Common myeloid progenitor, CD34-positive (primary cell): ENCODE data around the gene RAVER2.

Source experiments
- CTCF ChIA-PET: fragments of 350-600 bp; sonication (Branson Sonifier 250); formaldehyde crosslinking; loops from one replicate; lab custom pipeline; 2021; ENCODE audit warnings: antibody characterized with exemption; lab: Charles Lee
- POLR2A ChIA-PET: fragments of 350-600 bp; sonication (Branson Sonifier 250); formaldehyde crosslinking; loops from one replicate; lab custom pipeline; 2021; ENCODE audit warnings: antibody characterized with exemption; lab: Charles Lee
- DNase-seq, 3 donors: peaks; one replicate each; pipeline versions ENCODE4 v3.0.0 to v3.0.0-alpha.2; 2013
- H3K27ac ChIP-seq, 2 experiments: 1 replicate in 1 of 2; 2 replicates in 1 of 2; pipeline ENCODE4 v1.7.0; 2013; ENCODE audit warnings: inconsistent platforms in 2 of 2, low read length in 2 of 2, mild to moderate bottlenecking in 2 of 2, low read depth in 1 of 2, moderate library complexity in 1 of 2; ENCODE audit not compliant: severe bottlenecking in 2 of 2, insufficient read depth in 1 of 2, poor library complexity in 1 of 2
- H3K27me3 ChIP-seq, 5 experiments: replicated peaks in 2 of 5; 1 replicate in 3 of 5; 2 replicates in 2 of 5; pipeline versions ENCODE4 v1.6.1 to v1.7.0; 2013; ENCODE audit warnings: low read length in 4 of 5, mild to moderate bottlenecking in 2 of 5, moderate library complexity in 2 of 5, inconsistent platforms in 1 of 5; ENCODE audit not compliant: insufficient read depth in 5 of 5, control insufficient read depth in 4 of 5
- H3K36me3 ChIP-seq, 4 experiments: 1 replicate in 2 of 4; 2 replicates in 2 of 4; pipeline versions ENCODE4 v1.6.1 to v1.7.0; 2013; ENCODE audit warnings: low read length in 3 of 4, control low read depth in 1 of 4, mild to moderate bottlenecking in 1 of 4; ENCODE audit not compliant: control insufficient read depth in 4 of 4, insufficient read depth in 4 of 4
- H3K4me1 ChIP-seq, 4 experiments: 1 replicate in 3 of 4; 2 replicates in 1 of 4; pipeline versions ENCODE4 v1.6.1 to v1.7.1; 2013; ENCODE audit warnings: low read length in 3 of 4, mild to moderate bottlenecking in 3 of 4, control low read depth in 1 of 4, inconsistent platforms in 1 of 4, moderate library complexity in 1 of 4; ENCODE audit not compliant: control insufficient read depth in 4 of 4, insufficient read depth in 4 of 4; ENCODE audit errors: control extremely low read depth in 1 of 4
- H3K4me3 ChIP-seq, 7 experiments: 1 replicate in 4 of 7; 2 replicates in 3 of 7; pipeline versions ENCODE4 v1.5.1 to v1.7.0; 2013; ENCODE audit warnings: mild to moderate bottlenecking in 7 of 7, low read length in 6 of 7, moderate library complexity in 6 of 7, inconsistent platforms in 2 of 7, low read depth in 2 of 7, control low read depth in 1 of 7; ENCODE audit not compliant: insufficient read depth in 4 of 7, control insufficient read depth in 1 of 7; ENCODE audit errors: extremely low read depth in 1 of 7
- H3K9me3 ChIP-seq, 5 experiments: 1 replicate in 4 of 5; 2 replicates in 1 of 5; pipeline versions ENCODE4 v1.6.1 to v1.7.1; 2013; ENCODE audit warnings: low read length in 4 of 5, mild to moderate bottlenecking in 2 of 5, inconsistent platforms in 1 of 5, low read depth in 1 of 5, moderate library complexity in 1 of 5; ENCODE audit not compliant: control insufficient read depth in 4 of 5, insufficient read depth in 2 of 5; ENCODE audit errors: control extremely low read depth in 1 of 5
- WGBS: methylation state at CpG from one replicate; pipeline ENCODE4 v1.1.5; 2013; ENCODE audit not compliant: insufficient coverage; 5-methylcytosine and 5-hydroxymethylcytosine counted together

RAVER2 gene

DNA sequence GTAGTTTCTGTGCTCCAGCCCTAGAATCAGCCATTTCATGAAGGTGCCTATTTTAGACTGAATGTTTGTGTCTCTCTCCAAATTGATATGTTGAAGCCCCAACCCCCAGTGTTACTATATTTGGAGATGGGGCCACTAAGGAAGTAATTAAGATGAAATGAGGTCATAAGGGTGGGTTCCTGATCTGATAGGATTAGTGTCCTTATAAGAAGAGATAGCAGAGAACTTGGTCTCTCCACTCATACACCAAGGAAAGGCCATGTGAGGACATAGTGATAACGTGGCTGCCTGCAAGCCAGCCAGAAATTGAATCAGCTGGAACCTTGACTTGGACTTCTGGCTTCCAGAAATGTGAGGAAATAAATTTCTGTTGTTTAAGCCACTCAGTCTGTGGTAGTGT is 12.3 kb downstream of the RAVER2 start:
- WGBS: 100% methylated on average over 1 of the region's 1 CpG
- ChIA-PET CTCF (interaction anchor here (1.0 kb wide), 1 partner anchor 62 kb away, joined by 3 read pairs; no protein-coding TSS in a partner anchor), POLR2A (no interaction called here)
- no peaks in the 10 kb centered on the region for H3K27me3 ChIP-seq
- H3K36me3 ChIP-seq: peaks cover 0 to 15% (median 5%) of the 10 kb centered on the region in 4 experiments
- H3K9me3 ChIP-seq: peaks cover 0 to 10% (median 5%) of the 10 kb centered on the region in 5 experiments
- H3K27ac ChIP-seq: no peak overlapping the region
- H3K4me1 ChIP-seq: no peaks in the 10 kb centered on the region
- DNase-seq: no peak
- H3K4me3 ChIP-seq: no peak overlapping the region

DNA sequence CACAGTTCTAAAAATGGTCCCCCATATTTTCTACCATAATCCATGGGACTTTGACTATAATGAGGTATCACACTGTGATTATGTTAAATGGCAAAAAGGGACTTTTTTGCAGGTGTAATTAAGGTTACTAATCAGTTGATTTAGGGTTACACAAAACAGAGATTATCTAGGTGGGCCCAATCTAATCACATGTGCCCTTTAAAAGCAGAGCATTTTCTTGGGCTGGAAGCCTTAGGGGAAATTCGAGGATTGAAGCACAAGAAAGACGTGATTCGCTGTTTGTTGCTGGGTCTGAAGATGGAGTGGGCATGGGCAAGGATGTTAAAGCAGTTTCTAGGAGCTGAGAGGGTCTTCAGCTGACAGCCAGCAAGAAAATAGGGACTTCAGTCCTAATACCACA is 13.4 kb downstream of the RAVER2 start:
- 100% methylated on average over 1 of the region's 3 CpGs for WGBS
- ChIA-PET CTCF (interaction anchor here (0.9 kb wide), 1 partner anchor 96 kb away, joined by 3 read pairs; no protein-coding TSS in a partner anchor), POLR2A (no interaction called here)
- Histone ChIP-seq H3K36me3 (peaks cover under 1 to 13% (median 5%) of the 10 kb centered on the region in 4 experiments), H3K27ac (no peak overlapping the region), H3K27me3 (no peaks in the 10 kb centered on the region), H3K4me3 (no peak overlapping the region), H3K4me1 (no peaks in the 10 kb centered on the region), H3K9me3 (peaks cover 0 to 10% (median 5%) of the 10 kb centered on the region in 5 experiments)
- no peak for DNase-seq

DNA sequence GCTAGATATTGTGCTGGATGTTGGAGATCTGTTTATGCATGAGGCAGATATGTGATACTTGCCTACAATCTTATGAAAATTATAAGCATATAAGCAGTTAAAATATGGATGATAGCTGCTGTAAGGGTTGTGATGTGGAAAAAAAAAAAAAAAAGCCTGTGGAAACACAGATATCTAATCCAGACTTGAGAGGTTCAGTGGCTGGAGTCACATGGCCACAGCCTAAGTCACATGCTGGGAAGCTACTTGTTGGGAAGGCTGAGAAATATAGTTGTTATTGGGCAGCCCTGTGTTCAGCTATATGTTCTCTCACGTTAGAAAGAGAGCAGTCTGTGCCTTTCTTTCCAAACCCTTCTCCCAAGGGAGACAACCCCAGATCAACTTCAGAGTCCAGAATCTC is 15.1 kb downstream of the RAVER2 start:
- ChIA-PET POLR2A (no interaction called here), CTCF (interaction anchor here (0.6 to 1.5 kb wide), 3 partner anchors 16 to 45 kb away, joined by 3 to 4 read pairs (median 3); no protein-coding TSS in a partner anchor)
- no CpG with 5 or more reads among the region's 1 CpG for WGBS
- peaks cover 2 to 13% (median 5%) of the 10 kb centered on the region in 4 experiments for H3K36me3 ChIP-seq
- DNase-seq: no peak
- peaks cover 0 to 10% (median 5%) of the 10 kb centered on the region in 5 experiments for H3K9me3 ChIP-seq
- H3K4me1 ChIP-seq: no peaks in the 10 kb centered on the region
- no peak overlapping the region for H3K4me3 ChIP-seq
- no peaks in the 10 kb centered on the region for H3K27me3 ChIP-seq
- H3K27ac ChIP-seq: no peak overlapping the region

DNA sequence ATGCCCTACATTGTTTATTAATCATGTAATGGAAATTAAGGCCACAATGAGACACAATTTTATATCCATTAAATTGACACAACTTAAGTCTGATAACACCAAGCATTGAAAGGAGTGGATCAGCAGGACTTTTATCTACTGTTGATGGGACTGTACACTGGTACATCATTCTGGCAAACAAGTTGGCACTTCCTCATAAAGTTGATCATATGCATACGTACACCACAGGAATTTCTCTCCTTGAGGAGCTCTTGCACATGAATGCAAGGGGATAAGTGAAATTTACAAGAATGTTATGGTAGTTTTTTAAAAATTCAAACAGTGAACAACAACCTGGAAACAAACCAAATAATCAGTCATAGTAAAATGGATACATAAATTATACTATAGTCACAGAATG is 20.1 kb downstream of the RAVER2 start:
- POLR2A ChIA-PET: interaction anchor here (0.6 kb wide), 1 partner anchor 17 kb away, joined by 4 read pairs; no protein-coding TSS in a partner anchor
- WGBS: no CpG with 5 or more reads among the region's 1 CpG
- Histone ChIP-seq H3K4me1 (peaks cover 3 to 11% (median 5%) of the 10 kb centered on the region in 4 experiments), H3K36me3 (peaks cover 0 to 2% (median 0%) of the 10 kb centered on the region in 4 experiments), H3K27me3 (no peaks in the 10 kb centered on the region), H3K9me3 (no peaks in the 10 kb centered on the region), H3K27ac (no peak overlapping the region), H3K4me3 (no peak overlapping the region)
- no peak for DNase-seq
- CTCF ChIA-PET: interaction anchor here (0.8 kb wide), 1 partner anchor 13 kb away, joined by 3 read pairs; no protein-coding TSS in a partner anchor

DNA sequence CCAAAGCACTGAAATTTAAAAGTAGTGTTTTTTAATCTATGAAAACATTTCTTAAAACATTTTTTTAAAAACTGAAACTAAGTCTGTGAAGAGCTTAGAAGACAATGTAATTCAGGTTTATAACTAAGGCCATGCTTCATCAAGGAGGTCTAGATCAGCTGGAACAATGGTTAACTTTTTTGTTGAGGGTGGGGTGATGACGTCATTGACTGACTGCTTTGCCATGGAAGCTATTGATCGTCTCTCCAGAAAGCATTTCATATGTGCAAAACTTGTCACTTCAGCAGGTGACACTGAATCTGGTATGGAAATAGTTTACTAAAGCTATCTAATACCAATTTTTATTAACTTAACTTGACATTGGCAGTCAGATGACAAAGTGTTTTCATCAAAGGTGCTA is 21.0 kb downstream of the RAVER2 start:
- Histone ChIP-seq H3K4me3 (no peak overlapping the region), H3K27ac (no peak overlapping the region), H3K9me3 (peaks cover 0 to 3% (median 0%) of the 10 kb centered on the region in 5 experiments), H3K27me3 (no peaks in the 10 kb centered on the region), H3K36me3 (peaks cover 0 to 8% (median 5%) of the 10 kb centered on the region in 4 experiments), H3K4me1 (peaks cover 3 to 13% (median 8%) of the 10 kb centered on the region in 4 experiments)
- POLR2A ChIA-PET: no interaction called here
- CTCF ChIA-PET: no interaction called here
- no CpG with 5 or more reads among the region's 2 CpGs for WGBS
- DNase-seq: no peak

- no peaks in the 10 kb centered on the region for H3K27me3 ChIP-seq
- peaks cover 3 to 13% (median 8%) of the 10 kb centered on the region in 4 experiments for H3K4me1 ChIP-seq
- H3K4me3 ChIP-seq: no peak overlapping the region
- ChIA-PET CTCF (interaction anchor here (0.8 kb wide), 1 partner anchor 22 kb away, joined by 3 read pairs; no protein-coding TSS in a partner anchor), POLR2A (no interaction called here)
- DNase-seq: no peak
- peaks cover 0 to 12% (median 9%) of the 10 kb centered on the region in 4 experiments for H3K36me3 ChIP-seq
- WGBS: no CpG with 5 or more reads among the region's 3 CpGs
- H3K9me3 ChIP-seq: peaks cover 0 to 8% (median 4%) of the 10 kb centered on the region in 5 experiments
- no peak overlapping the region for H3K27ac ChIP-seq
Measured at GRCh38 chr1:64766429-64766828, 21.6 kb downstream of the RAVER2 start.

GRCh38 chr1:64769482-64769881 is 24.6 kb downstream of the RAVER2 start:
- Histone ChIP-seq H3K27me3 (no peaks in the 10 kb centered on the region), H3K4me3 (no peak overlapping the region), H3K9me3 (peaks cover 0 to 8% (median 4%) of the 10 kb centered on the region in 5 experiments), H3K27ac (no peak overlapping the region), H3K36me3 (peaks cover 0 to 24% (median 15%) of the 10 kb centered on the region in 4 experiments), H3K4me1 (peaks cover 3 to 13% (median 8%) of the 10 kb centered on the region in 4 experiments)
- ChIA-PET POLR2A (no interaction called here), CTCF (interaction anchor here (1.2 to 1.4 kb wide), 2 partner anchors 15 to 24 kb away, joined by 3 read pairs; no protein-coding TSS in a partner anchor)
- no CpG with 5 or more reads among the region's 1 CpG for WGBS
- DNase-seq: peak in 2 of 3 donors; percentile 54 to 70
